Hematopoietic multipotent progenitor cell treated with erythropoietin and hydrocortisone succinate and interleukin-3 and kit ligand, for 15 days (in vitro differentiated cells): Measurements from ENCODE around the gene ZBTB11.
"Not testable (repeated sequence)": the region's sequence is repeated elsewhere in the genome, so short reads cannot be mapped to it uniquely, and the experiment has no call there.

Experiments used
- DNase-seq: peaks from one replicate; pipeline ENCODE4 v3.0.0-alpha.2; 2015; ENCODE audit warnings: low spot score

ZBTB11 gene

DNA sequence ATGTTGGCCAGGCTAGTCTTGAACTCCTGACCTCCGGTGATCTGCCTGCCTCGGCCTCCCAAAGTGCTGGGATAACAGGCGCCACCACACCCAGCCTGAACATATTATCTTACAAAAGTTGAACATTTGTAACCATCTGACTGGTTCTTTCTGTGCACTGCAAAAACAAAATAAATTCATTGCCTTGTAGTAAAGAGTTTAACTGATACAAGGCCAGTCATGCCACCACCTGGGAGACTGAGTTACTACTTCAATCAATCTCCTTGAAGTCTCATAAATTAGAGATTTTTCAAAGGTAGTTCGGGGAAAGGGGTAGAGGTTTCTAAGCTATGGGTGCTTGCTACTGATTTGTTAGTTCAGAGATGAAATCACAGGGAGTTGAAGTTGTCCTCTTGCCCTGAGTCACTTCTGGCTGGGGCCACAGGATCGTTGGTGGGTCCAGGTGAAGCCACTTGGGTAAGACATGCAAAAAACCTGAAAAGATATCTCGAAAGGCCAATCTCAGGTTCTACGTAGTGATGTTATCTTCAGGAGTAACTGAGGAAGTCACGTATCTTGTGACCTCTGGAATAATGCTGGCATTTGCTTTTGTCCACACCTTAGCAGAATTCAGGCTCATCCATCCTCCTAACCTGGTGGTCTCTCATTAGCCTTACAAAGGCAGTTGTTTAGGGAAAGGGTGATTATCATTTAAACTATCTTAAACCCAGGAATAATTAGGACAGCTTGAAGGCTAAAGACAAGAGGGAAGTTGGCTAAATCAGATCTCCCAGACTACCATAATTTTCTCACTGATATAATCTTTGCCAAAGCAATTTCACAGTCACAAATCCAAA is 33.7 kb downstream of the ZBTB11 start:
- no peak for DNase-seq

DNA sequence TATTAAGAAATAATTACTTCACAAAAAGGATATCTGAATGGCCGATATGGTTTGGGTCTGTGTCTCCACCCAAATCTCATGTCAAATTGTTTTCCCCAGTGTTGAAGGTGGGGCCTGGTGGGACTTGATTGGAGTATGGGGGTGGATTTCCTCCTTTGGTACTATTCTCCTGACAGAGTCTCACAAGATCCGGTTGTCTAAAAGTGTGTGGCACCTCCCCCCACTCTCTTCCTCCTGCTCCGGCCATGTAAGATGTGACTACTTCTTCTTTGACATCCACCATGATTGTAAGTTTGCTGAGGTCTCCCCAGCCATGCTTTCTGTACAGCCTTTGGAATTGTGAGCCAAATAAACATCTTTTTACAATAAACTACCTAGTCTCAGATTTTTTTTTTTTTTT is 34.5 kb downstream of the ZBTB11 start:
- no peak for DNase-seq

DNA sequence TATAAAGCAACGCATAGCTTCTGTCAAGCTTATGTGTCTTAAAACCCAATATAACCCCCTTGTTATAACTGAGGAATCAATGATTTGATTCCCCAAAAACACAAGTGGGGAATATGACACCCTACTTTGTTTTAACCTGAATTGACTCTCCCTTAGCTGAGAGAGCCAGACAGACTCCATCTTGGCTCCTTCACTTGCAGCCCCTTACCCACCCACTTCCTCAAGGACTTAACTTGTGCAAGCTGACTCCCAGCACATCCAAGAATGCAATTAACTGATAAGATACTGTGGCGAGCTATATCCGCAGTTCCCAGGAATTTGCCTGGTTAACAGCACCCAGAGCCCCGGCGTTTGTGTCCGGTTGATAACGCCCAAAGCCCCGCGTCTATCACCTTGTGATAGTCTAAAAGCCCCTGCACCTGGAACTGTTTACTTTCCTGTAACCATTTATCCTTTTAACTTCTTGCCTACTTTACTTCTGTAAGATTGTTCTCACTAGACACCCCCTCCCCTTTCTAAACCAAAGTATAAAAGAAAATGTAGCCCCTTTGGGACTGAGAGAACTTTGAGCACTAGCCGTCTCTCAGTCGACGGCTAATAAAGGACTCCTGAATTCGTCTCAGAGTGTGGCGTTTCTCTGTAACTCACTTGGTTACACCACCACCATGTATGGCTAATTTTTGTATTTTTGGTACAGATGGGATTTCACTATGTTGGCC is 35.4 kb downstream of the ZBTB11 start:
- DNase-seq = not testable (repeated sequence)

DNA sequence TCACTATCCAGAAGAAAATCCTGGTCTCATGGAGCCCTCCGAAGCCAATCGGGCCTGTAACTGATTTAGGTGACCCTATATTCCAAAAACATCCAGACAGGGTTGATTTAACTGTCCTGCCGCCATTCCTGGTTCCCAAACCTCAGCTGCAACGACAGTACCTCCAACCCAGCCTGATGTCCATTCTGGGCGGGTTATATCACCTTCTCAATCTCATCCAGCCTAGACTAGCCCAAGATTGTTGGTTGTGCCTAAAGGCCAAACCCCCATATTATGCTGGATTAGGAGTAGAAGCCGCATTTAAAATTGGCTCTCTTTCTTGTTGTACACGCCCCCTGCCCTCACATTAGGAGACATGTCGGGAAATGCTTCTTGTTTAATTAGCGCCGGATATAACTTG is 36.7 kb downstream of the ZBTB11 start:
- DNase-seq = no peak

DNA sequence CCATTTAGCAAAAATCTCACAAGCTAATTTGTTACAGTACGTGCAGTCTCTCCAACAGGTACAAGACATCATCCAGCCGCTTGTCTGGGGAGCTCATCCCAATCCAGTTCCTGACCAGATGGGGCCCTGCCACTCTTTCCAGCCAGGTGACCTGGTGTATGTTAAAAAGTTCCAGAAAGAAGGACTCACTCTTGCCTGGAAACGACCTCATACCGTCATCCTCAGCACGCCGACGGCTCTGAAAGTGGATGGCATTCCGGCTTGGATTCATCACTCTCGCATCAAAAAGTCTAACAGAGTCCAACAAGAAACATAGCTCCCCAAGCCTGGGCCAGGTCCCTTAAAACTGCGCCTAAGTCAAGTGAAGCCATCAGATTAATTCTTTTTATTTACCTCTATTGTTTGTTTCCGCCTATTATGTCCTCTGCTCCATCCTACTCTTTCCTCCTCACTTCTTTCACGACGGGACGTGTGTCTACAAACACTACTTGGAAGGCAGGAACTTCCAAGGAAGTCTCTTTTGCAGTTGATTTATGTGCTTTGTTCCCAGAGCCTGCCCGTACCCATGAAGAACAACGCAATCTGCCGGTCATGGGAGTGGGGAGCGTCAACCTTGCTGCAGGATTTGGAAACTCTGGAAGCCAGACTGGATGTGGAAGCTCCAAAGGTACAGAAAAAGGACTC is 37.5 kb downstream of the ZBTB11 start:
- DNase-seq = no peak

DNA sequence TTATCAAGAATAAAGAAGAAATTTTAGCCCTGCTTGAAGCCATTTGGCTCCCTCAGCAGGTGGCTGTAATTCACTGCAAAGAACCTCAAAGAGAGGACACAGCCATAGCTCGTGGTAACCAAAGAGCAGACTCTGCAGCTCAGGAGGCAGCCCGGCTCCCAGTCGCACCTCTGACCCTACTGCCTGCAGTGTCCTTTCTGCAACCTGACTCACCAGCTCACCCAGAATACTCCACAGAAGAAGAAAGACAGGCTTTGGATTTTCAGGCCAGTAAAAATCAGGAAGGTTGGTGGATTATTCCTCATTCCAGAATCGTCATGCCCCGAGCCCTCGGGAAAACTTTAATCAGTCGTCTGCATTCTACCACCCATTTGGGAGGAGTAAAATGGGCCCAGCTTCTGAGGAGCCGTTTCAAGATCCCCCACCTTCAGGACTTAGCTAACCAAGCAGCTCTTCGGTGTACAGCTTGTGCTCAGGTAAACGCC is 38.6 kb downstream of the ZBTB11 start:
- DNase-seq = no peak

DNA sequence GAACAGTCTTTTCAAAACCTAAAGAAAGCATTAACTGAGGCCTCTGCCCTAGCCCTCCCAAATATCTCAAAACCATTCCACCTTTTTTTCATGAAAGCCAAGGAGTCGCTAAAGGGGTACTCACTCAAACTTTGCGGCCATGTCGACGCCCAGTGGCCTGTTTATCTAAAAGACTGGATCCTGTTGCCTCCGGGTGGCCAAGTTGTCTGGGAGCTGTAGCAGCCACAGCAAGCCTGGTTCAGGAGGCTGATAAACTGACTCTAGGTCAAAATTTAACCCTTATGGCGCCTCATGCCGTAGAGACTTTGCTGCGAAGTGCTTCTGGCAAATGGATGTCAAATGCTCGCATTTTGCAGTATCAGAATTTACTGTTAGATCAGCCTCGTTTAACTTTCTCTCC is 39.5 kb downstream of the ZBTB11 start:
- no peak for DNase-seq

DNA sequence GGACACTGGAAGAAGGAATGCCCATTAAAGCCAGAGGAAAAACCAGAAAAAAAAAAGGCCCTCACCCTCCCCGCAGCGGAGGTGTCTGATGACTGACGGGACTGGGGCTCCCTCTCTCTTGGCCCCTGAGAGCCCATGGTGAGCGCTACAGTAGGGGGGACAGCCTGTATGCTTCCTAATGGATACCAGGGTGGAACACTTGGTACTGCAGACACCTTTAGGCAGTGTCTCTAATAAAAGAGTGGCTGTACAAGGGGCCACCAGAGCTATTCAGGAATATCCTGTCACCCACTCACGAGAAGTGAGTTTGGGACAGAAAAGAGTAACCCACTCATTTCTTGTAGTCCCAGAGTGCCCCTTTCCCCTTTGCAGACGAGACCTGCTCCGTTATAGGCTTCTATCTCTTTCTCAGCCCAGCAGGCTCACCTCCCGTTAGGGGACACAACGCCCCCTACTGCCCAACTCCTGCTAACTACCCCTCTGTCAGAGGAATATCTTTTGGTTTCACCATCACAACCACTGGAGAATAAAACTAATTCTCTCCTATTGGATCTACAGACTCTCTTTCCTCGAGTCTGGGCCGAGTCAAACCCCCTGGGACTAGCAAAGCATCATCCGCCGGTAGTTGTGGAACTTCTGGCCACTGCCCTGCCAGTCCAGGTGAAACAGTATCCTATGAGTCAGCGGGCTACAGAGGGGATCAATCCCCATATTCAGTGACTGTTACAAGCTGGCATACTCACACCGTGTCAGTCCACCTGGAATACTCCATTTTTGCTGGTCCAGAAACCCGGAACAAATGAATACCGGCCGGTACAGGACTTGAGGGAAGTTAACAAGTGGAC is 40.8 kb downstream of the ZBTB11 start:
- DNase-seq = peak; percentile 70

DNA sequence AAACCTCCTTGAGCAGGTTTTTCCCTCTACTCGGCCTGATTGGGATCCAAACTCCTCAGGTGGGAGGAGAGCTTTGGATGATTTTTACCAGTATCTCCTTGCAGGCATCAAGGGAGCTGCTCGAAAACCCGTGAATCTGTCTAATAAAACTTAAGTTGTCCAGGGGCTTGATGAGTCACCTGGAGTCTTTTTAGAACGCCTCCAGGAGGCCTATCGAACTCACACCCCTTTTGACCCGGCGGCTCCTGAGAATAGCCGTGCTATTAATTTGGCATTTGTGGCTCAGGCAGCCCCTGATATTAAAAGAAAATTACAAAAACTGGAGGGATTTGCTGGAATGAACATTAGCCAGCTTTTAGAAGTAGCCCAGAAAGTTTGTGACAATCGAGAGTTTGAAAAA is 41.6 kb downstream of the ZBTB11 start:
- no peak for DNase-seq

DNA sequence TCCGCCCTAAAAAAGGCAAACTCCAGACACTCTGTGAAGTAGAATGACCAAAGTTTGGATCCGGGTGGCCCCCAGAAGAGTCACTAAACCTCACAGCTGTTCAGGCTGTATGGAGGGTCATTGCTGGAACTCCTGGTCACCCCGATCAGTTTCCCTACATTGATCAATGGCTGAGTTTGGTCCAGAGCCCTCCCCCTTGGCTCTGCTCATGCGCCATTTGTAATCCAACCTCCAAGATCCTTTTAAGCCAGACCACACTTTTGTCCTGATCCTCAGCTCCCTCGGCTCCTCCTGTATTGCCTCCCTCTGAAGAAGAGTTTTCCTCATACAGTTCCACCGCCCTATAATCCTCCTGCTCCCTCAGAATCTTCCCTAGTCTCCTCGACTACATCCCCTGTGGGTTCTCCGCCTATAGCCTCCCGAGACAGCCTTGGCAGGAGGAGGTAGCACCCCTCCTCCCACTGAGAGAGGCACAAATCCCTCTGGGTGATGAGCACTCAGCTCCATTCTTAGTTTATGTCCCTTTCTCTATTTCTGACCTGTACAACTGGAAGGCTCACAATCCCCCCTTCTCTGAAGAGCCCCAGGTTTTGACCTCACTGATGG is 42.2 kb downstream of the ZBTB11 start:
- DNase-seq = no peak

DNA sequence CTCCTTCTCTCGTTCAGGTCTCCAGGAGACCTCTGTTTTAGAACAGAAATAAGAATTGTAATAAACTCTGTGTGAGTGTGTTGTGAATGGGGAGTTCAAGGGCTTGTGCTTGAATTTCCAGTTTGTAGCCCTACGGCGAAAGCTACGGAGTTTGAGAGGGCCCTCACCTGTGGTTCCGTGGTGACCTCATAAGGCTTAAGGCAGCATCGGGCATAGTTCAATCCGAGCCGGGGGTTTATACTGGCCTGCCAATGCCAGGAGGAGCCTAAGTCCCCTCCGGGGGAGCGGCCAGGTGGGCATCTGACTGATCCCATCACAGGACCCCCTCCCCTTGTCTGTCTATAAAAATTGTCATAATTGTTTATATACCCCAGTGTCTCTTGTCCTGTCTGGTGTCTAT is 43.7 kb downstream of the ZBTB11 start:
- DNase-seq = no peak

DNA sequence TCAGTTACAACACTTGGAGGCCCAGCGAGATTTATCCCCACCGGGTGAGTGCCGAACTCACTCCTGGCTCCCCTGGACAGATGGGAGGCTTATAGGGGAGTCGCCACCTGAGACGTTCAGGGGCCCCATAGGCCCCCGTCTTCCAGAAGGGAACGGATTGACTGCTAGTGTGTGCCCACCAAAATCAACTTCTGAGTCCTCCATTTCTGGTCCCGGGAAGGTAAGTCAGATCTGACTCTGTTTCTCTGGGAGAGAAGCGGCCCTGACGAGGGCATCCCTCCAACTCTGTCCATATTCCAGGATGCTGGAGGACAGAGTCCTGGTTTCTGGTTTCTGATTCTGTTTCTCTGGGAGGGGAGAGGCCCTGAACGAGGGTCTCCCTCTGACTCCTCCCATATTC is 44.3 kb downstream of the ZBTB11 start:
- DNase-seq = no peak

DNA sequence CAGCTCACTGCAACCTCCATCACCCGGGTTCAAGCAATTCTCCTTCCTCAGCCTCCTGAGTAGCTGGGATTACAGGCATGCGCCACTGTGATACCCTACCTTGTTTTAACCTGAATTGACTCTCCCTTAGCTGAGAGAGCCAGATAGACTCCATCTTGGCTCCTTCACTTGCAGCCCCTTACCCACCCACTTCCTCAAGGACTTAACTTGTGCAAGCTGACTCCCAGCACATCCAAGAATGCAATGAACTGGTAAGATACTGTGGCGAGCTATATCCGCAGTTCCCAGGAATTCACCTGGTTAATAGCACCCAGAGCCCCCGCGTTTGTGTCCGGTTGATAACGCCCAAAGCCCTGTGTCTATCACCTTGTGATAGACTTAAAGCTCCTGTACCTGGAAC is 45.0 kb downstream of the ZBTB11 start:
- DNase-seq = not testable (repeated sequence)

DNA sequence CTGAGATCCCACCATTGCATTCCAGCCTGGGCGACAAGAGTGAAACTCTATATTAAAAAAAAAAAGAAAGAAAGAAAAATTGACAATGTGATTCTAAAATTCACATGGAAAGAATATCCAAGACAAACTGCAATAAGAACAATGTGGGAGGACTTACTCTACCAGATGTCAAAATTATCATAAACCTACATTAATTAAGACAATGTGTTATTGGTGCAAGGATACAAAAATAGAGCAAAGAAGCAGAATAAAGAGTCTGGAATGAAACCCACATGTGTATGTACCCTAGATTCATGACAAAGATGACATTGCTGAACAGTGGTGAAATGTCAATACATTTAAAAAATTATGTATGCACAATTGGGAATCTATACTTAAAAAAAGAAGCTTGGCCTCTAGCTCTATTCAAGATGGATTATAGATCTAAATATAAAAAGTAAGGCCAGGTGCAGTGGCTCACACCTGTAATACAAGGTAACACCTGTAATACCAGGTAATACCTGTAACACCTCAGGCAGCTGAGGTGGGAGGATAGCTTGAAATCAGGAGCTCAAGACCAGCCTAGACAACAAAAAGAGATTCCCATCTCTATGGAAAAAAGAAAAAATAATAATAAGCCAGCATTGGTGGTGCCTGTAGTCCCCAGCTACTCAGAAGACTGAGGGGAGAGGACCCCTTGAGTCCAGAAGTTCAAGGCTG is 45.7 kb downstream of the ZBTB11 start:
- no peak for DNase-seq

DNA sequence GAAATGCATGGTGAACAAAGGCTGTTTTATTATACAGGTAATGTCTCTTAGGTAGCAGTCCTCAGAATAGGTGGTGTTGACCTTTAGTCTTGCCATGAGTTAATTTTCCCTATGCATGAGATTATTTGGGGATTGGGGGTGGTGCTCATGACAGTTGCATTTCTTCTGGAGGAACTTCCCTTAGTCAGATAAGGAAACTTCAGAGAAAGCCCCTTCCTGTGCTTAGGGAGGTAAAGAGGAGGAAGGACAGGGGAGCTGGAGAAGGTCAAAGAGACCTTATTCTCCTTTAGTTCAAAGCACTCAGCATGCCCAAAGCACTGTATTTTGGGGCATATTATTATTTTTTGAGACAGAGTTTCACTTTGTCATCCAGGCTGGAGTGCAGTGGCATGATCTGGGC is 47.7 kb downstream of the ZBTB11 start:
- no peak for DNase-seq

DNA sequence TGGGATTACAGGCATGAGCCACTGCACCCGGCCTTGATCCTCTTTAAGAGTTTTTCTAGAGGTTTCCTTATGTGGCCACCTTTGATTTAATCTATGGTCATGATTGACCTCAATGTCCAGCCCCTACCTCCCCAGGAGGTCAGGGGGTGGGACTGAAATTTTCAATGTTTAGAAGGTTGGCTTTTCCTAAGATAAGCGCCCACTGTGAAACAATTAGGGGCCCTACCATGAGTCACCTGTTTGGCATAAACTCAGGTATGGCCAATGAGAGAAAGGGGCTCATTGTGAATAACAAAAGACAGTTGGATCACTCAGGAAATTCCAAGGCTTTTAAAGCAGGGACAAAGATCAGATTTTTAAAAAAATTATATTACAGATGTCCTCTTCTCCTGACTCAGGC is 51.1 kb downstream of the ZBTB11 start:
- DNase-seq = no peak

DNA sequence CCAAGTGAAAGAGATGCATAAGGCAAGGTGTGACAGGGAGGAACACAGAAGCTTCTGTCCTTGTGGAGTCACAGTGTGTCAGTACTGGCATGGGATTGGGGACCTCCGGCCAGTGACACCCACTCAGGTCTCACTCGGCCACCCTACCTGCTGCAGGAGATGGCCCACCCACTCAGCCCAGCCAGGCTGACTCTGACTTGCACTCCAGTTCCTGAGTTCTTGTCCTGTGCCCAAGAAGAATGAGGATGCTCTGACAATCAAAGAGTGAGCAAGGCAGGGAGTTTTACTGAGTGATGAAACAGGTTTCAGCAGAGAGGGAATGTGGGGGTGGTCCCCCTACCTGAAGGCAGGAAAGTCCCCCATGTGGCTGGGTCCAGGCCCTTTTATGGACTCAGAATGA is 52.1 kb downstream of the ZBTB11 start:
- no peak for DNase-seq

DNA sequence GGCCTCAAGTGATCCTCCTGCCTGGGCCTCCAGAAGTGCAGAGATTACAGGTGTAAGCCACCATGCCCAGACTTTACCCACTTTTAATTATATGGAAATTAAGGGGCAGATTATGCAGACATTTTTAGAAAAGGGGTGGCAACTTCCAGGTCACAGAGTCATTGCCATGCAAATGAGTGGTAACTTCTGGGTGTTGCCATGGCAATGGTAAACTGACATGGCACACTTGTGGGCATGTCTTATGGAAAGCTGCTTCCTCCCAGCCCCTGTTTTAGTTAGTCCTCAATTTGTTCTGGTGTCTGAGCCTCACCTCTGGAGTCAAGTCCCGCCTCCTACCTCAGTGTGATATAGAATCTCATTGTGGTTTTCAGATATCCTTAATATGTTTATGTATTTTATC is 53.3 kb downstream of the ZBTB11 start:
- DNase-seq = no peak

DNA sequence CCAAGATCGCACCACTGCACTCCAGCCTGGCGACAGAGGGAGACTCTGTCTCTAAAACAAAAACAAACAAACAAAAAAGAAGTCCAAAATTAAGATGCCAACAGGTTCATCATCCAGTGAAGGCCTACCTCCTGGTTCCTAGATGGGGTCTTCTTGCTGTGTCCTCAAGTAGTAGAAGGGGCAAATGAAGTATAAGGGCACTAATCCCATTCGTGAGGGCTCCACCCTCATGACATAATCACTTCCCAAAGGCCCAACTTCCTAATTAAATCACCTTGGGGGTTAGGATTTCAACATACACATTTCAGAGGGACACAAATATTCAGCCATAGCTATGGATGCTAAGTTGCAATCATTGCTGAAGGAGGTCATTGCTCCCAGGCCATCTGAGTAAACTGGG is 57.2 kb downstream of the ZBTB11 start:
- DNase-seq = no peak

DNA sequence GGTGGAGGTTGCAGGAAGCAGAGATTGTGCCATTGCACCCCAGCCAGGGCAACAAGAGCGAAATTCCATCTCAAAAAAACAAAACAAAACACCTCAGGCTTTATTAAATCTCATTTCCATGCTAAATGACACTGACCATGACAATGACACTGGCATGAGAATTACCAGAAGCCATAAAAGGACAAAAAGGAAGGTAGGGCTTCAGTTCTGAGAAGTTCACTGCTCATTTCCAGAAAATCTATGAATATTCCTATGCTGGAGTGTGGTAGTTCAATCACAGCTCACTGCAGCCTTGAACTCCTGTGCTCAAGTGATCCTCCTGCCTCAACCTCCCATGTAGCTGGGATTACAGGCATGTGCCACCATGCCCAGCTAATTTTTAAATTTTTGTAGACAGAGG is 58.2 kb downstream of the ZBTB11 start:
- no peak for DNase-seq

DNA sequence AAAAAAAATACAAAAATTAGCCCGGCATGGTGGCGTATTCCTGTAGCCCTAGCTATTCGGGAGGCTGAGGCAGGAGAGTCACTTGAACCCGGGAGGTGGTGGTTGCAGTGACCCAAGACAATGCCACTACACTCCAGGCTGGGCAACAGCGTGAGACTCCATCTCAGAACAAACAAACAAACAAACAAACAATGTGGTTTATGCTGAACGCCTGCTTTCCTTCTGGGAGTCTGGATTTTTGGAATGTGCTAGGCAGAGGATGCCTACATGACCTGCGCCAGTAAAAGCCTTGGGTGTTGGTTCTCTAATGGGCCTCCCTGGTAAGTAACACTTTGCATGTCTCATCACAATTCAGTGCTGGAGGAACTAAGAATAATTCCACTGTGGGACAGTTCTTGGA is 59.5 kb downstream of the ZBTB11 start:
- DNase-seq = no peak
